ENCODE data around the gene TTC21B. TPM values are rescaled to one million over a fixed set of nuclear protein-coding genes. Genes with fewer than 3 reads are reported as not detected.

TTC21B gene
- polyA plus RNA-seq, 2 donors, result 3.0 to 3.2 TPM

GRCh38 chr2:165835363-165835762 lies 118.2 kb downstream of the TTC21B start:
- Histone ChIP-seq H3K4me1 (ENCODE audit: control insufficient read depth in 2 of 2, insufficient read depth in 2 of 2, low read length in 1 of 2) (no peaks in the 10 kb centered on the region), H3K27ac (ENCODE audit: low read depth in 2 of 2, low read length in 1 of 2) (no peak overlapping the region), H3K36me3 (ENCODE audit: control insufficient read depth in 2 of 2, insufficient read depth in 2 of 2, low read length in 1 of 2) (no peaks in the 10 kb centered on the region), H3K4me3 (ENCODE audit: low read depth in 1 of 2, low read length in 2 of 2) (no peak overlapping the region), H3K27me3 (ENCODE audit: control insufficient read depth in 1 of 2, insufficient read depth in 2 of 2, low read length in 2 of 2) (no peaks in the 10 kb centered on the region), H3K9me3 (ENCODE audit: control insufficient read depth in 2 of 2, insufficient read depth in 1 of 2, low read depth in 1 of 2, low read length in 1 of 2) (no peaks in the 10 kb centered on the region)
- 84 to 86% methylated on average over 2 of the region's 2 CpGs for WGBS, 2 donors

GRCh38 chr2:165833156-165833555 lies 120.4 kb downstream of the TTC21B start:
- WGBS, 2 donors, result 51 to 74% methylated on average over 4 of the region's 4 CpGs
- no peaks in the 10 kb centered on the region for H3K36me3 ChIP-seq (ENCODE audit: control insufficient read depth in 2 of 2, insufficient read depth in 2 of 2, low read length in 1 of 2)
- no peaks in the 10 kb centered on the region for H3K4me1 ChIP-seq (ENCODE audit: control insufficient read depth in 2 of 2, insufficient read depth in 2 of 2, low read length in 1 of 2)
- H3K4me3 ChIP-seq (ENCODE audit: low read depth in 1 of 2, low read length in 2 of 2), result no peak overlapping the region
- H3K27ac ChIP-seq (ENCODE audit: low read depth in 2 of 2, low read length in 1 of 2), result no peak overlapping the region
- H3K27me3 ChIP-seq (ENCODE audit: control insufficient read depth in 1 of 2, insufficient read depth in 2 of 2, low read length in 2 of 2), result no peaks in the 10 kb centered on the region
- no peaks in the 10 kb centered on the region for H3K9me3 ChIP-seq (ENCODE audit: control insufficient read depth in 2 of 2, insufficient read depth in 1 of 2, low read depth in 1 of 2, low read length in 1 of 2)

GRCh38 chr2:165827921-165828276 lies 125.7 kb downstream of the TTC21B start:
- no peaks in the 10 kb centered on the region for H3K4me1 ChIP-seq (ENCODE audit: control insufficient read depth in 2 of 2, insufficient read depth in 2 of 2, low read length in 1 of 2)
- no peak overlapping the region for H3K27ac ChIP-seq (ENCODE audit: low read depth in 2 of 2, low read length in 1 of 2)
- no peak overlapping the region for H3K4me3 ChIP-seq (ENCODE audit: low read depth in 1 of 2, low read length in 2 of 2)
- 84 to 91% methylated on average over 1 of the region's 1 CpG for WGBS, 2 donors
- H3K9me3 ChIP-seq (ENCODE audit: control insufficient read depth in 2 of 2, insufficient read depth in 1 of 2, low read depth in 1 of 2, low read length in 1 of 2), result no peaks in the 10 kb centered on the region
- H3K27me3 ChIP-seq (ENCODE audit: control insufficient read depth in 1 of 2, insufficient read depth in 2 of 2, low read length in 2 of 2), result no peaks in the 10 kb centered on the region
- H3K36me3 ChIP-seq (ENCODE audit: control insufficient read depth in 2 of 2, insufficient read depth in 2 of 2, low read length in 1 of 2), result no peaks in the 10 kb centered on the region

GRCh38 chr2:165827016-165827920 lies 126.3 kb downstream of the TTC21B start:
- H3K4me3 ChIP-seq (ENCODE audit: low read depth in 1 of 2, low read length in 2 of 2), result no peak overlapping the region
- H3K36me3 ChIP-seq (ENCODE audit: control insufficient read depth in 2 of 2, insufficient read depth in 2 of 2, low read length in 1 of 2), result no peaks in the 10 kb centered on the region
- no peaks in the 10 kb centered on the region for H3K9me3 ChIP-seq (ENCODE audit: control insufficient read depth in 2 of 2, insufficient read depth in 1 of 2, low read depth in 1 of 2, low read length in 1 of 2)
- 49 to 51% methylated on average over 3 of the region's 3 CpGs for WGBS, 2 donors
- H3K4me1 ChIP-seq (ENCODE audit: control insufficient read depth in 2 of 2, insufficient read depth in 2 of 2, low read length in 1 of 2), result no peaks in the 10 kb centered on the region
- no peaks in the 10 kb centered on the region for H3K27me3 ChIP-seq (ENCODE audit: control insufficient read depth in 1 of 2, insufficient read depth in 2 of 2, low read length in 2 of 2)
- H3K27ac ChIP-seq (ENCODE audit: low read depth in 2 of 2, low read length in 1 of 2), result no peak overlapping the region

GRCh38 chr2:165825041-165825440 lies 128.5 kb downstream of the TTC21B start:
- no peak overlapping the region for H3K27ac ChIP-seq (ENCODE audit: low read depth in 2 of 2, low read length in 1 of 2)
- WGBS, 2 donors, result 22 to 37% methylated on average over 2 of the region's 2 CpGs
- H3K27me3 ChIP-seq (ENCODE audit: control insufficient read depth in 1 of 2, insufficient read depth in 2 of 2, low read length in 2 of 2), result no peaks in the 10 kb centered on the region
- no peaks in the 10 kb centered on the region for H3K4me1 ChIP-seq (ENCODE audit: control insufficient read depth in 2 of 2, insufficient read depth in 2 of 2, low read length in 1 of 2)
- H3K4me3 ChIP-seq (ENCODE audit: low read depth in 1 of 2, low read length in 2 of 2), result no peak overlapping the region
- H3K36me3 ChIP-seq (ENCODE audit: control insufficient read depth in 2 of 2, insufficient read depth in 2 of 2, low read length in 1 of 2), result no peaks in the 10 kb centered on the region
- H3K9me3 ChIP-seq (ENCODE audit: control insufficient read depth in 2 of 2, insufficient read depth in 1 of 2, low read depth in 1 of 2, low read length in 1 of 2), result no peaks in the 10 kb centered on the region

Other genes with a start within 250 kb of the TTC21B start
- 10 to 100 TPM; 25.7 to 30.7 TPM for gene GALNT3, start 159.5 kb downstream of the TTC21B start, polyA plus RNA-seq
- gene SCN1A, start 174.2 kb upstream of the TTC21B start, polyA plus RNA-seq, result not detected